Measurements from ENCODE around the gene VAV2.

The VAV2 gene

GRCh38 chr9:133822430-133823065, 169.6 kb downstream of the VAV2 start:
- TF ChIP-seq CTCF (IDR thresholded peaks at IDR 0.05; ENCODE audit: low read depth, low read length), result no peak
- H3K4me3 ChIP-seq (ENCODE audit: low read depth, low read length), result no peak overlapping the region

GRCh38 chr9:133821601-133822429, 170.3 kb downstream of the VAV2 start:
- H3K4me3 ChIP-seq (ENCODE audit: low read depth, low read length), result no peak overlapping the region
- no peak for TF ChIP-seq CTCF (IDR thresholded peaks at IDR 0.05; ENCODE audit: low read depth, low read length)

- no peak overlapping the region for H3K4me3 ChIP-seq (ENCODE audit: low read depth, low read length)
- TF ChIP-seq CTCF (IDR thresholded peaks at IDR 0.05; ENCODE audit: low read depth, low read length), result no peak
Measured at GRCh38 chr9:133819923-133820322, 172.2 kb downstream of the VAV2 start.

- no peak overlapping the region for H3K4me3 ChIP-seq (ENCODE audit: low read depth, low read length)
- no peak for TF ChIP-seq CTCF (IDR thresholded peaks at IDR 0.05; ENCODE audit: low read depth, low read length)
Measured at GRCh38 chr9:133818444-133818843, 173.7 kb downstream of the VAV2 start.

GRCh38 chr9:133815781-133816180, 176.3 kb downstream of the VAV2 start:
- TF ChIP-seq CTCF (IDR thresholded peaks at IDR 0.05; ENCODE audit: low read depth, low read length), result no peak

DNA sequence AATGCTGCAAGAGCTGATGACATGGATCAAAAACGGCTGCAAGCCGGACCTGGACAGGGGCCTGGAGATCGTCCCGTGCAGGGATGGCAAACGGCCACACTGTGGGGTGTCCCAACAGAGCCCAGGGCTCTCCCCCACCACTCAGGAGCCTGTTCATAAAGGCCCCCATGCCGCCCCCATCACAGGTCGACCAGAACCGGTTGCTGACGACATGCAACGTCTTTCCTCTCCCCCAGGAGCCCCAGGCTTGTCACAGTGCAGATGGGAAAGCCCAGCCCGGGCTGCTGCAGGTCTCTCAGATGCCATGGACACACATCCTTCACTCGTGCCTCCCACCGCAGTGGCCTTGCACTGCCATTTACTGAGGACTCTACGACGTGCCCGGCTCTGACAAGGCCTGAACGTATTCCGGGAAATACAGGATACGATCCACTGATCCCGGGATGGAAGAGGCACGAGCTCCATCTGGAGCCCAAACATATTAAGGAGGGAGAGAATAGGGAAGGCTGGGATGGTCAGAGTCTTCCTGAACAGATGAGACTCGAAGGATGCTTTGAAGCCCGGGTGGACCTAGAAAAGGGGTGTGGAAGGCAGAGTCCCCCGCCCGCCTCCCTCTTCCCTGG, 177.4 kb downstream of the VAV2 start:
- no peak for TF ChIP-seq CTCF (IDR thresholded peaks at IDR 0.05; ENCODE audit: low read depth, low read length)
- no peak overlapping the region for H3K4me3 ChIP-seq (ENCODE audit: low read depth, low read length)

More at GRCh38 chr9:133815781-133816180, 176.3 kb downstream of the VAV2 start:
- H3K4me3 ChIP-seq (ENCODE audit: low read depth, low read length), result no peak overlapping the region
